ENCODE measurements around the gene CD28.

The CD28 gene

GRCh38 chr2:203673933-203674332 lies 32.5 kb upstream of the CD28 start:
- in situ Hi-C loops (cut with HindIII; ENCODE audit: low sequenced_read_pairs) = no loop called here

DNA sequence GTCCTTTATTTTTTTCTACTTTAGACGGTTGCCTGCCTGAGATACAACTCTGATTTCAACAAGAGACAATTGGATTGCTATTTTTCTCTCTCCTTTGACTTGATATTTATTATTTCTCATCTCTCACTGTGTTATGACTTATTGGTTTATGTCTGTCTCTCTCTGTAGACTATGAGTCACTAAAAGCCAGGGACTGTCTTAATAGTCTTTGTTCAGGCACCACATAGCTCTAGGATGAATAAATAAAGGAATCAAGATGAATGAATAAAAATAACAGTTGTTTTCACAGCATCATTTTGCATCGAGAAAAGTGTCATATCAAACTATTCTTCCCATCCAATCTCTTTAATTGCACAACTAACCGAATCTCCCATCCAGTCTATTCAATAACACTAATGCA lies 31.4 kb upstream of the CD28 start:
- DNase-seq (ENCODE audit: low read depth, low spot score) = peak; percentile 69
- H3K4me3 ChIP-seq (ENCODE audit: low read depth, low read length) = no peak overlapping the region
- in situ Hi-C loops (cut with HindIII; ENCODE audit: low sequenced_read_pairs) = no loop called here
- no peak for TF ChIP-seq CTCF (IDR thresholded peaks at IDR 0.05; ENCODE audit: low read depth, low read length)

More at GRCh38 chr2:203673933-203674332, 32.5 kb upstream of the CD28 start:
- H3K4me3 ChIP-seq (ENCODE audit: low read depth, low read length) = no peak overlapping the region
- no peak for TF ChIP-seq CTCF (IDR thresholded peaks at IDR 0.05; ENCODE audit: low read depth, low read length)
- peak; percentile 43 for DNase-seq (ENCODE audit: low read depth, low spot score)

- DNase-seq (ENCODE audit: low read depth, low spot score) = peak; percentile 35
These were observed 27.5 kb upstream of the CD28 start for GRCh38 chr2:203678971-203679370.

GRCh38 chr2:203679401-203679800 lies 27.0 kb upstream of the CD28 start:
- H3K4me3 ChIP-seq (ENCODE audit: low read depth, low read length) = no peak overlapping the region
- in situ Hi-C loops (cut with HindIII; ENCODE audit: low sequenced_read_pairs) = no loop called here
- DNase-seq (ENCODE audit: low read depth, low spot score) = no peak
- no peak for TF ChIP-seq CTCF (IDR thresholded peaks at IDR 0.05; ENCODE audit: low read depth, low read length)

More at GRCh38 chr2:203678971-203679370, 27.5 kb upstream of the CD28 start:
- no peak for TF ChIP-seq CTCF (IDR thresholded peaks at IDR 0.05; ENCODE audit: low read depth, low read length)
- in situ Hi-C loops (cut with HindIII; ENCODE audit: low sequenced_read_pairs) = no loop called here
- H3K4me3 ChIP-seq (ENCODE audit: low read depth, low read length) = no peak overlapping the region

DNA sequence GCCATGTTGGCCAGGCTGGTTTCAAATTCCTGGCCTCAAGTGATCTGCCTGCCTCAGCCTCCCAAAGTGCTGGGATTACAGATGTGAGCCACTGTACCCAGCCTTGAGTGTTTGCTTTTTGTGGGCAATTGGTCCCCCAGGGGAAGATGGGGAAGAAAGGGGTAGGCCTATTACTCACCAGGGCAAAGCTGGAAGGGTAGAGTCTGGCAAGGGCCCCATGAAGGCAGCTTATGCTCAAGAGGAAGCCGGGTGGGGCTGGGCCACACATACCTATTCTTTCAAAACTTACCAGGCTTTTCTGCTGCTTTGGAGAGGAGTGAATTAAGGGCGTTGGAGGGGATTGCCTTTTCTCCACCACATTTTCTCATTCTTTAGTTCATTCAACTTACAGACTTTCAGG lies 24.5 kb upstream of the CD28 start:
- TF ChIP-seq CTCF (IDR thresholded peaks at IDR 0.05; ENCODE audit: low read depth, low read length) = no peak
- no peak overlapping the region for H3K4me3 ChIP-seq (ENCODE audit: low read depth, low read length)
- no peak for DNase-seq (ENCODE audit: low read depth, low spot score)
- in situ Hi-C loops (cut with HindIII; ENCODE audit: low sequenced_read_pairs) = no loop called here

DNA sequence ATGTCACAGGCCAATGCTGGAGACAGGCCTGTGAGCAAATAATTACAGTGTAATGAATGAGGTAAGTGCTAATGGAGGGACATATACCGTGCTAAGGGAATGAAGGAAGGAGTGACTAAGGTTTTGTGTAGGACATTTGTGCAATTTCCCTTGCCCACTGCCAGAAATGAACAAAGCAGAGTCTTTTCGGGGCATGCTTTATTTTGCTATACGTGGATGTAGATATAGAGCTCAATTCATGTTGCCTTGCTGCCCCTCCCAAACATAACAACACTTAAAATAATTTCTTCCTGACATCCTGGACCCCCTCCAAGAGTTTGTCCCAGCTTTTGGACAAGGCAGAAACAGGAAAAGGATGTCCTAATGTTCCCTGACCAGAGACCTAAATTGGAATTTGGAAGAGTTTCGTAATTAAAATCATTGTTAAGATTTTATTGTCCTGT lies 23.7 kb upstream of the CD28 start:
- H3K4me3 ChIP-seq (ENCODE audit: low read depth, low read length) = no peak overlapping the region
- in situ Hi-C loops (cut with HindIII; ENCODE audit: low sequenced_read_pairs) = no loop called here
- no peak for TF ChIP-seq CTCF (IDR thresholded peaks at IDR 0.05; ENCODE audit: low read depth, low read length)
- DNase-seq (ENCODE audit: low read depth, low spot score) = peak; percentile 65

- in situ Hi-C loops (cut with HindIII; ENCODE audit: low sequenced_read_pairs) = no loop called here
- no peak overlapping the region for H3K4me3 ChIP-seq (ENCODE audit: low read depth, low read length)
- DNase-seq (ENCODE audit: low read depth, low spot score) = no peak
- no peak for TF ChIP-seq CTCF (IDR thresholded peaks at IDR 0.05; ENCODE audit: low read depth, low read length)
These were observed 23.0 kb upstream of the CD28 start for GRCh38 chr2:203683421-203683820.
